Osteocyte (in vitro differentiated cells): ENCODE measurements around the gene XIRP2. TPM values are rescaled to one million over a fixed set of nuclear protein-coding genes. Genes with fewer than 3 reads are reported as not detected.

Experiments
- DNase-seq: peaks from one replicate; pipeline ENCODE4 v3.0.0; 2021; ENCODE audit warnings: mixed read lengths; ENCODE audit not compliant: unreplicated experiment; ENCODE audit errors: extremely low spot score
- H3K27ac Mint-ChIP-seq: one replicate; pipeline ENCODE4 v1.8.0; 2021; ENCODE audit warnings: mild to moderate bottlenecking, mixed read lengths; ENCODE audit not compliant: unreplicated experiment
- H3K27me3 Mint-ChIP-seq: one replicate; pipeline ENCODE4 v1.8.0; 2021; ENCODE audit warnings: mixed read lengths; ENCODE audit not compliant: unreplicated experiment
- H3K36me3 Mint-ChIP-seq: one replicate; pipeline ENCODE4 v1.8.0; 2021; ENCODE audit warnings: mixed read lengths; ENCODE audit not compliant: unreplicated experiment
- H3K4me1 Mint-ChIP-seq: one replicate; pipeline ENCODE4 v1.8.0; 2021; ENCODE audit warnings: mixed read lengths; ENCODE audit not compliant: unreplicated experiment
- H3K4me3 Mint-ChIP-seq: one replicate; pipeline ENCODE4 v1.8.0; 2021; ENCODE audit warnings: mild to moderate bottlenecking, moderate library complexity, mixed read lengths; ENCODE audit not compliant: unreplicated experiment
- H3K9me3 Mint-ChIP-seq: one replicate; pipeline ENCODE4 v1.8.0; 2021; ENCODE audit warnings: mixed read lengths; ENCODE audit not compliant: unreplicated experiment
- CTCF ChIP-seq: fragments of 200-600 bp; sonication (generic); IDR thresholded peaks from 2 replicates; pipeline ENCODE4 v1.5.0; 2021; ENCODE audit warnings: antibody characterized with exemption, mild to moderate bottlenecking, moderate library complexity
- total RNA-seq: library from RNA; stranded (reverse); gene quantifications from 2 replicates; pipeline ENCODE4 v1.2.1, GENCODE V29; 2021

Gene XIRP2
- total RNA-seq, 1 donor from 2014 or later = 0.08 TPM

- no peak for DNase-seq
- TF ChIP-seq CTCF = no peak
- no peak overlapping the region for H3K27ac Mint-ChIP-seq
- H3K27me3 Mint-ChIP-seq = no peaks in the 10 kb centered on the region
- no peaks in the 10 kb centered on the region for H3K36me3 Mint-ChIP-seq
- no peaks in the 10 kb centered on the region for H3K9me3 Mint-ChIP-seq
- peaks cover 9% of the 10 kb centered on the region for H3K4me1 Mint-ChIP-seq
- H3K4me3 Mint-ChIP-seq = no peak overlapping the region
Measured at GRCh38 chr2:167049659-167050058, 161.4 kb downstream of the XIRP2 start.

GRCh38 chr2:167052825-167053224 lies 164.5 kb downstream of the XIRP2 start:
- Mint-ChIP-seq H3K36me3 (no peaks in the 10 kb centered on the region), H3K4me3 (no peak overlapping the region), H3K9me3 (no peaks in the 10 kb centered on the region), H3K27me3 (no peaks in the 10 kb centered on the region), H3K27ac (no peak overlapping the region), H3K4me1 (peaks cover 15% of the 10 kb centered on the region)
- no peak for TF ChIP-seq CTCF
- no peak for DNase-seq

DNA sequence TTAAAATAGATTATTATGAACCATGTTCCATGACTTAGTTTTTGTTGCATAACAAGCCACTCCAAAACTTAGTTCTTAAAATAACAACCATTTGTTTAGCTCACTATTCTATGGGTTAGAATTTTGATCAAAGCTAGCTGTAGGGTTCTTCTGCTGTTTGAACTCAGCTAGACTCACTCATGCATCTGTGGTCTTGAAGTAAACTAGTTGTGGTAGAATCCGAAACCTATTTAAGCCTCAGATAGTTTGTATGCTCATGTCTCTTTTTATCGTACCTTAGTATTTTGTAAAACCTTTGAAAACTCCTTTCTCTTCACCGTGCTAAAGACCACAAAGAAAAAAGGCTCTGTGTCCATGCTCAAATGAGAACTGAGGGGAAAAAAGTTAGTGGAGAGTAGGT lies 166.6 kb downstream of the XIRP2 start:
- DNase-seq = no peak
- TF ChIP-seq CTCF = no peak
- H3K27me3 Mint-ChIP-seq = no peaks in the 10 kb centered on the region
- no peak overlapping the region for H3K4me3 Mint-ChIP-seq
- H3K9me3 Mint-ChIP-seq = no peaks in the 10 kb centered on the region
- H3K27ac Mint-ChIP-seq = no peak overlapping the region
- H3K36me3 Mint-ChIP-seq = no peaks in the 10 kb centered on the region
- peaks cover 13% of the 10 kb centered on the region for H3K4me1 Mint-ChIP-seq

GRCh38 chr2:167057446-167057845 lies 169.2 kb downstream of the XIRP2 start:
- DNase-seq = no peak
- Mint-ChIP-seq H3K36me3 (no peaks in the 10 kb centered on the region), H3K27ac (no peak overlapping the region), H3K4me3 (no peak overlapping the region), H3K4me1 (peaks cover 12% of the 10 kb centered on the region), H3K9me3 (no peaks in the 10 kb centered on the region), H3K27me3 (no peaks in the 10 kb centered on the region)
- no peak for TF ChIP-seq CTCF

GRCh38 chr2:167059173-167059572 lies 170.9 kb downstream of the XIRP2 start:
- H3K9me3 Mint-ChIP-seq = no peaks in the 10 kb centered on the region
- H3K27me3 Mint-ChIP-seq = no peaks in the 10 kb centered on the region
- no peak overlapping the region for H3K27ac Mint-ChIP-seq
- TF ChIP-seq CTCF = no peak
- peaks cover 6% of the 10 kb centered on the region for H3K4me1 Mint-ChIP-seq
- H3K36me3 Mint-ChIP-seq = no peaks in the 10 kb centered on the region
- H3K4me3 Mint-ChIP-seq = no peak overlapping the region
- DNase-seq = no peak
